K562 (cell line): ENCODE results near the gene NINJ1. TPM values are rescaled to one million over a fixed set of nuclear protein-coding genes. Genes with fewer than 3 reads are reported as not detected.

ENCODE experiments used
- ATAC-seq: fragments of 200-7000 bp; cut with Tn5 transposase; 3 replicates; pipeline ENCODE4 v1.9.1; 2020; ENCODE audit warnings: moderate library complexity
- BruUV-seq: library from RNA; stranded (reverse); fragments of 400-500 nt; replicated peaks from 2 replicates; lab custom pipeline; 2021; lab: Mats Ljungman, UMichigan
- CTCF ChIA-PET: fragments of 300-600 bp; formaldehyde crosslinking; extraction: SDS; loops from one replicate; lab custom pipeline; 2021; ENCODE audit warnings: low intra/inter-chr PET ratio; lab: Yijun Ruan, JAX
- POLR2A ChIA-PET: fragments of 300-600, 350-650 bp; sonication (Branson Sonifier 250); formaldehyde crosslinking; extraction: SDS; loops from one replicate; lab custom pipeline; 2021; ENCODE audit warnings: antibody characterized with exemption, inconsistent platforms; lab: Yijun Ruan, JAX
- DNase-seq, 4 experiments: peaks; one replicate each; pipeline versions ENCODE4 v3.0.0 to v3.0.0-alpha.2; 2011 to 2018; ENCODE audit warnings: low spot score in 3 of 4, mixed read lengths in 3 of 4; ENCODE audit errors: extremely low read depth in 1 of 4
- FAIRE-seq: peaks from 2 replicates; lab custom pipeline; 2011; peaks lifted over from hg19 to GRCh38; lab: Jason Lieb, UNC
- H2AFZ ChIP-seq: 2 replicates; pipeline ENCODE4 v1.6.0; 2011; ENCODE audit warnings: low read depth, low read length, control low read depth, inconsistent platforms
- H3K27ac ChIP-seq: fragments of 200-600 bp; 3 replicates; pipeline ENCODE4 v1.8.0; 2011; ENCODE audit warnings: low read depth, mild to moderate bottlenecking, control low read depth, inconsistent platforms, low read length, moderate library complexity, mixed read lengths; ENCODE audit errors: extremely low read depth
- H3K27me3 ChIP-seq, 2 experiments: fragments of 300-600 bp in 1 of 2; 2 replicates in 1 of 2; 3 replicates in 1 of 2; pipeline versions ENCODE4 v1.6.0 to v1.8.0; 2011; ENCODE audit warnings: inconsistent platforms in 2 of 2, low read length in 2 of 2, mild to moderate bottlenecking in 1 of 2, mixed read lengths in 1 of 2, moderate library complexity in 1 of 2; ENCODE audit not compliant: control insufficient read depth in 2 of 2, insufficient read depth in 2 of 2
- H3K36me3 ChIP-seq: fragments of 300-600 bp; 3 replicates; pipeline ENCODE4 v1.8.0; 2011; ENCODE audit warnings: mild to moderate bottlenecking, low read length, inconsistent platforms; ENCODE audit not compliant: control insufficient read depth, insufficient read depth
- H3K4me1 ChIP-seq, 2 experiments: fragments of 200-600 bp in 1 of 2; replicated peaks in 1 of 2; 2 replicates in 1 of 2; 3 replicates in 1 of 2; pipeline versions ENCODE4 v1.5.1 to v1.8.0; 2011; ENCODE audit warnings: inconsistent platforms in 2 of 2, low read length in 2 of 2, mild to moderate bottlenecking in 1 of 2, mixed read lengths in 1 of 2, moderate library complexity in 1 of 2; ENCODE audit not compliant: control insufficient read depth in 2 of 2, insufficient read depth in 2 of 2
- H3K4me2 ChIP-seq: 2 replicates; pipeline ENCODE4 v1.6.1; 2011; ENCODE audit warnings: low read length, control low read depth, inconsistent platforms, mixed read lengths; ENCODE audit not compliant: insufficient read depth
- H3K4me3 ChIP-seq: fragments of 200-600 bp; sonication (generic), shearing (Covaris generic); 2 replicates; pipeline ENCODE4 v1.5.1; 2016; ENCODE audit warnings: control low read depth, inconsistent platforms
- H3K79me2 ChIP-seq: fragments of 200-600 bp; 3 replicates; pipeline ENCODE4 v1.8.0; 2011; ENCODE audit warnings: low read length, inconsistent platforms; ENCODE audit not compliant: control insufficient read depth, insufficient read depth
- H3K9ac ChIP-seq, 2 experiments: 2 replicates each; pipeline versions ENCODE4 v1.6.0 to v1.6.1; 2011; ENCODE audit warnings: low read depth in 2 of 2, low read length in 2 of 2, control low read depth in 1 of 2, inconsistent platforms in 1 of 2, mild to moderate bottlenecking in 1 of 2, mixed read lengths in 1 of 2; ENCODE audit not compliant: insufficient read depth in 1 of 2
- H3K9me1 ChIP-seq: one replicate; pipeline ENCODE4 v1.6.0; 2011; ENCODE audit warnings: inconsistent platforms, mild to moderate bottlenecking, low read length, moderate library complexity; ENCODE audit not compliant: control insufficient read depth, insufficient read depth
- H3K9me3 ChIP-seq: replicated peaks from 2 replicates; pipeline ENCODE4 v1.5.1; 2011; ENCODE audit warnings: low read depth, low read length, inconsistent platforms; ENCODE audit not compliant: control insufficient read depth, insufficient read depth
- H4K20me1 ChIP-seq: replicated peaks from 2 replicates; pipeline ENCODE4 v1.6.1; 2011; ENCODE audit warnings: low read length, inconsistent platforms, mixed read lengths; ENCODE audit not compliant: control insufficient read depth, insufficient read depth
- CAMTA2 ChIP-seq: fragments of 250-450 bp; sonication (Bioruptor Pico); conservative IDR thresholded peaks from 2 replicates; pipeline ENCODE4 v1.5.1; 2022
- CREM ChIP-seq: IDR thresholded peaks from 2 replicates; pipeline ENCODE4 v1.6.1; 2014; ENCODE audit warnings: antibody characterized with exemption, low read depth
- HCFC1 ChIP-seq: IDR thresholded peaks from 2 replicates; pipeline ENCODE4 v1.6.1; 2012; ENCODE audit warnings: low read depth, low read length, improper control_type of control experiment
- ILF3 ChIP-seq: fragments of 450-650 bp; IDR thresholded peaks from 2 replicates; pipeline ENCODE4 v1.6.1; 2018; ENCODE audit warnings: antibody characterized with exemption, mild to moderate bottlenecking, moderate library complexity, borderline replicate concordance
- KAT7 ChIP-seq: sonication (generic); formaldehyde crosslinking; IDR thresholded peaks from 2 replicates; pipeline ENCODE4 v1.8.0; 2022; ENCODE audit warnings: missing genetic modification reagents, mild to moderate bottlenecking, borderline replicate concordance
- KLF6 ChIP-seq: fragments of 250-450 bp; sonication (Bioruptor Pico); IDR thresholded peaks from 2 replicates; pipeline ENCODE4 v1.4.0; 2020; ENCODE audit warnings: mild to moderate bottlenecking, moderate library complexity, borderline replicate concordance
- MED1 ChIP-seq: sonication (generic); formaldehyde crosslinking; IDR thresholded peaks from 2 replicates; pipeline ENCODE4 v1.8.1; 2023; ENCODE audit warnings: missing genetic modification reagents, borderline replicate concordance
- NFRKB ChIP-seq: fragments of 450-650 bp; IDR thresholded peaks from 2 replicates; pipeline ENCODE4 v1.6.1; 2016; ENCODE audit warnings: low read depth
- RCOR1 ChIP-seq, 2 experiments: IDR thresholded peaks; 2 replicates each; pipeline ENCODE4 v1.6.1; 2012; ENCODE audit warnings: low read depth in 2 of 2, low read length in 2 of 2, borderline replicate concordance in 1 of 2, improper control_type of control experiment in 1 of 2
- SRF ChIP-seq, 2 experiments: fragments of 250-450, 450-650 bp in 1 of 2; sonication (Bioruptor Pico) in 1 of 2; sonication (generic) in 1 of 2; formaldehyde crosslinking; IDR thresholded peaks; 2 replicates each; pipeline versions ENCODE4 v1.5.0 to v1.5.1; 2020 to 2022; ENCODE audit warnings: mild to moderate bottlenecking in 1 of 2, missing genetic modification reagents in 1 of 2
- TBL1XR1 ChIP-seq, 2 experiments: IDR thresholded peaks; 2 replicates each; pipeline ENCODE4 v1.6.1; 2012; ENCODE audit warnings: improper control_type of control experiment in 2 of 2, low read length in 2 of 2, mild to moderate bottlenecking in 1 of 2
- ZBED1 ChIP-seq: IDR thresholded peaks from 2 replicates; pipeline ENCODE4 v1.6.1; 2014
- ZNF143 ChIP-seq: sonication (generic); formaldehyde crosslinking; IDR thresholded peaks from 2 replicates; pipeline ENCODE4 v1.9.0; 2022; ENCODE audit warnings: mild to moderate bottlenecking, missing genetic modification reagents
- ZNF445 ChIP-seq: fragments of 250-450 bp; sonication (Bioruptor Pico); IDR thresholded peaks from 2 replicates; pipeline ENCODE4 v1.4.0; 2020; ENCODE audit warnings: low read depth, mild to moderate bottlenecking, moderate library complexity
- WGBS: fragments of 100-300 bp; shearing (Covaris generic); methylation state at CpG from one replicate; pipeline ENCODE4 v1.1.6; 2016; ENCODE audit warnings: low coverage, mixed read lengths; ENCODE audit not compliant: insufficient coverage; ENCODE audit errors: missing lambda C conversion rate; 5-methylcytosine and 5-hydroxymethylcytosine counted together
- in situ Hi-C: fragments of 300-500 bp; cut with MboI; formaldehyde crosslinking; loops from 4 replicates; pipeline ENCODE4 v1.15.0; 2018; ENCODE audit warnings: inconsistent platforms, mixed read lengths
- intact Hi-C: fragments of 100-400 bp; cut with micrococcal nuclease; formaldehyde crosslinking; loops from 2 replicates; pipeline ENCODE4 v1.14.2; 2022
- polyA plus RNA-seq, 8 experiments: library from polyadenylated mRNA; depleted of rRNA in 4 of 8; stranded (reverse) in 5 of 8; unstranded in 3 of 8; fragments of >200 nt; fragmentation: Nextera tagmentation in 2 of 8; fragmentation: Illumina TruSeq in 1 of 8; extraction: Ambion mirVana in 2 of 8; extraction: Trizol in 1 of 8; gene quantifications; 2 replicates each; pipeline versions ENCODE4 v1.2.1 to v1.2.3, GENCODE V29; 2011 to 2014; ENCODE audit warnings: inconsistent platforms in 1 of 8, missing spikeins in 1 of 8
- total RNA-seq, 7 experiments: library from RNA; depleted of rRNA in 6 of 7; stranded (reverse); fragments of >200 nt in 6 of 7; fragmentation: Illumina TruSeq in 2 of 7; extraction: Trizol in 2 of 7; gene quantifications; 2 replicates each; pipeline versions ENCODE4 v1.2.1 to v1.2.3, GENCODE V29; 2011 to 2021; ENCODE audit warnings: low replicate concordance in 1 of 7
- TF ChIP-seq, protein P1 (sequence below): fragments of 250-450 bp; sonication (Bioruptor Pico); IDR thresholded peaks from 2 replicates; pipeline ENCODE4 v1.5.0; 2020; ENCODE audit warnings: mild to moderate bottlenecking, borderline replicate concordance
- TF ChIP-seq, protein P2 (sequence below): fragments of 250-450 bp; sonication (Bioruptor Pico); IDR thresholded peaks from 2 replicates; pipeline ENCODE4 v1.9.0; 2021; ENCODE audit warnings: mild to moderate bottlenecking, inconsistent platforms

NINJ1 gene
- total and polyA plus RNA-seq, 9 of the 15 experiments (the other 6 are each of a cell fraction or from before 2014, with no cell fraction given) = 0.13 to 8.4 (median 4.9) TPM

DNA sequence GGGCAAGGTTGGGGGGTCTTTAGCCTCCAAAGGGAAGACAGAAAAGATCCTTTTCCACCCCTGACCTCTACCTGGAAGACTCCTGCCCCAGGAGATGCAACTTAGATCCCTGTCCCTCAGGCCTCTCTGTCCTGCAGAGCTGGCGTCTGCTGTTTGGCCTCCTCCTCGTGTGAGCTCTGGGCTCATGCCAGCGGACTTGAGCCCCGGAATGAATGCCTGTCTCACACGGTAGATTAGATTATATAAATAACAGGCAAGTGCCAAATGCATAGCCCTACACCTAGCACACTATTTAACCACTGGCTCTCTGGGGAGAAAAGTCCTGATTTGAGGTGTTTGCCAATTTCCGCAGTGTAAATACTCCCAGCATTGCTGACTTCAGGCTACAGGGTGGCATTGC, 48.5 kb upstream of the NINJ1 start (continued):
- no peak for TF ChIP-seq CAMTA2 (CRISPR knock-in tag)
- no peak for TF ChIP-seq TBL1XR1 (IDR thresholded peaks at IDR 0.05; ENCODE audit: low read length in 2 of 2)
- TF ChIP-seq CREM = no peak
- no peak for TF ChIP-seq ZNF143 (CRISPR knock-in tag)
- no peak for TF ChIP-seq ILF3
- no peak for TF ChIP-seq HCFC1
- no peak for TF ChIP-seq NFRKB

DNA sequence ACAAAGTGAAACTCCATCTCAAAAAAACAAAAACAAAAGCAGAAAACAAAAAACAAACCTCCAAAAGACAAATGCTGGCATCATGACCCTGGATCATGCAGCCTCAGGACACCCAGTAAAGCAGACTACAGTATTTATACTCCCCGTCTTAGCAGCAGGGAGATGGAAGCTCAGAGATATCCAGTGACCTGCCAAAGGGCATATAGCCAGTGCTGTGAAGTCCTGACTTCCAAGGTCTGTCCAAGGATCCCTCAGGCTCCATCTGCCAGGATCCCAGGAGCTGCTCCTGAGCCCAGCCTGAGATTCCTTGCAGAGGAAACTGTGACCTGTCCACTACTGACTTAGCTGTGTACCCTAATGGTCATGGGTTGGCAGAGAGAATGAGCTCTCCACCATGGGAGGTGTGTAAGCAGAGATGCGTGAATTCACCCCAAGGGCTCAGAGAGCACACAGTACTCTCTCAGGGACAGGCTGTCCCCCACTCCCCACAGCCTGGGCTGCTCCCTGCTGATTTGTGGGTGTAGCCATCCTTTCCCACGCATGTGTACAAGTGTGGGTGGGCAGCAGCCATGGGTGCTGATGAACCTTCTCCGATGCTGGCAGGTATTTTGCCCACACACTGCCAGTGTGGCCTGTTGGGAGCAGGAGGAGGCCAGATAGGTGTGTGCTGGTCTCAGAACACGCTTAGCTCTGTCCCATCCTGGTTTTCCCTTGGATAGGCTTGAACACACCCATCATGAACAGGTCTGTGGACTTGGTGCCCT, 47.8 kb upstream of the NINJ1 start:
- no peak overlapping the region for H3K9ac ChIP-seq
- WGBS = 10% methylated on average over 5 of the region's 5 CpGs
- POLR2A ChIA-PET = interaction anchor here (0.6 to 1.1 kb wide), 3 partner anchors 12 to 379 kb away, joined by 3 to 4 read pairs (median 4); no protein-coding TSS in a partner anchor
- no peak; the same call in 2 of the 3 replicates for ATAC-seq
- H3K4me3 ChIP-seq = no peak overlapping the region
- H3K27ac ChIP-seq = no peak overlapping the region
- peaks cover 45 to 63% of the 10 kb centered on the region in 2 experiments; a peak in 4 of 5 replicates for H3K27me3 ChIP-seq
- H4K20me1 ChIP-seq = peaks cover 20% of the 10 kb centered on the region
- H3K9me3 ChIP-seq = no peaks in the 10 kb centered on the region
- no peaks in the 10 kb centered on the region for H3K79me2 ChIP-seq
- DNase-seq = no peak
- no peaks in the 10 kb centered on the region for H3K9me1 ChIP-seq
- H3K36me3 ChIP-seq = no peaks in the 10 kb centered on the region
- no peak overlapping the region for H3K4me2 ChIP-seq
- FAIRE-seq = no peak
- intact Hi-C loops (no loop called here), in situ Hi-C loops (no loop called here)
- H2AFZ ChIP-seq = no peak overlapping the region
- CTCF ChIA-PET = no interaction called here
- no TSS peak for BruUV-seq
- H3K4me1 ChIP-seq = peaks cover 0 to 22% of the 10 kb centered on the region in 2 experiments; a peak in 2 of 5 replicates
- TF ChIP-seq, protein P1, sequence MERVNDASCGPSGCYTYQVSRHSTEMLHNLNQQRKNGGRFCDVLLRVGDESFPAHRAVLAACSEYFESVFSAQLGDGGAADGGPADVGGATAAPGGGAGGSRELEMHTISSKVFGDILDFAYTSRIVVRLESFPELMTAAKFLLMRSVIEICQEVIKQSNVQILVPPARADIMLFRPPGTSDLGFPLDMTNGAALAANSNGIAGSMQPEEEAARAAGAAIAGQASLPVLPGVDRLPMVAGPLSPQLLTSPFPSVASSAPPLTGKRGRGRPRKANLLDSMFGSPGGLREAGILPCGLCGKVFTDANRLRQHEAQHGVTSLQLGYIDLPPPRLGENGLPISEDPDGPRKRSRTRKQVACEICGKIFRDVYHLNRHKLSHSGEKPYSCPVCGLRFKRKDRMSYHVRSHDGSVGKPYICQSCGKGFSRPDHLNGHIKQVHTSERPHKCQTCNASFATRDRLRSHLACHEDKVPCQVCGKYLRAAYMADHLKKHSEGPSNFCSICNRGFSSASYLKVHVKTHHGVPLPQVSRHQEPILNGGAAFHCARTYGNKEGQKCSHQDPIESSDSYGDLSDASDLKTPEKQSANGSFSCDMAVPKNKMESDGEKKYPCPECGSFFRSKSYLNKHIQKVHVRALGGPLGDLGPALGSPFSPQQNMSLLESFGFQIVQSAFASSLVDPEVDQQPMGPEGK = no peak
- TF ChIP-seq SRF (CRISPR knock-in tag; IDR thresholded peaks at IDR 0.05) (no peak), MED1 (no peak), KLF6 (CRISPR knock-in tag) (no peak), KAT7 (CRISPR knock-in tag) (no peak), RCOR1 (IDR thresholded peaks at IDR 0.05; ENCODE audit: borderline replicate concordance in 1 of 2, low read depth in 2 of 2, low read length in 2 of 2) (no peak), ZBED1 (no peak), ZNF445 (no peak)
- TF ChIP-seq, protein P2, sequence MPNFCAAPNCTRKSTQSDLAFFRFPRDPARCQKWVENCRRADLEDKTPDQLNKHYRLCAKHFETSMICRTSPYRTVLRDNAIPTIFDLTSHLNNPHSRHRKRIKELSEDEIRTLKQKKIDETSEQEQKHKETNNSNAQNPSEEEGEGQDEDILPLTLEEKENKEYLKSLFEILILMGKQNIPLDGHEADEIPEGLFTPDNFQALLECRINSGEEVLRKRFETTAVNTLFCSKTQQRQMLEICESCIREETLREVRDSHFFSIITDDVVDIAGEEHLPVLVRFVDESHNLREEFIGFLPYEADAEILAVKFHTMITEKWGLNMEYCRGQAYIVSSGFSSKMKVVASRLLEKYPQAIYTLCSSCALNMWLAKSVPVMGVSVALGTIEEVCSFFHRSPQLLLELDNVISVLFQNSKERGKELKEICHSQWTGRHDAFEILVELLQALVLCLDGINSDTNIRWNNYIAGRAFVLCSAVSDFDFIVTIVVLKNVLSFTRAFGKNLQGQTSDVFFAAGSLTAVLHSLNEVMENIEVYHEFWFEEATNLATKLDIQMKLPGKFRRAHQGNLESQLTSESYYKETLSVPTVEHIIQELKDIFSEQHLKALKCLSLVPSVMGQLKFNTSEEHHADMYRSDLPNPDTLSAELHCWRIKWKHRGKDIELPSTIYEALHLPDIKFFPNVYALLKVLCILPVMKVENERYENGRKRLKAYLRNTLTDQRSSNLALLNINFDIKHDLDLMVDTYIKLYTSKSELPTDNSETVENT = no peak
